ENCODE results near the gene TACC2.

Gene TACC2

DNA sequence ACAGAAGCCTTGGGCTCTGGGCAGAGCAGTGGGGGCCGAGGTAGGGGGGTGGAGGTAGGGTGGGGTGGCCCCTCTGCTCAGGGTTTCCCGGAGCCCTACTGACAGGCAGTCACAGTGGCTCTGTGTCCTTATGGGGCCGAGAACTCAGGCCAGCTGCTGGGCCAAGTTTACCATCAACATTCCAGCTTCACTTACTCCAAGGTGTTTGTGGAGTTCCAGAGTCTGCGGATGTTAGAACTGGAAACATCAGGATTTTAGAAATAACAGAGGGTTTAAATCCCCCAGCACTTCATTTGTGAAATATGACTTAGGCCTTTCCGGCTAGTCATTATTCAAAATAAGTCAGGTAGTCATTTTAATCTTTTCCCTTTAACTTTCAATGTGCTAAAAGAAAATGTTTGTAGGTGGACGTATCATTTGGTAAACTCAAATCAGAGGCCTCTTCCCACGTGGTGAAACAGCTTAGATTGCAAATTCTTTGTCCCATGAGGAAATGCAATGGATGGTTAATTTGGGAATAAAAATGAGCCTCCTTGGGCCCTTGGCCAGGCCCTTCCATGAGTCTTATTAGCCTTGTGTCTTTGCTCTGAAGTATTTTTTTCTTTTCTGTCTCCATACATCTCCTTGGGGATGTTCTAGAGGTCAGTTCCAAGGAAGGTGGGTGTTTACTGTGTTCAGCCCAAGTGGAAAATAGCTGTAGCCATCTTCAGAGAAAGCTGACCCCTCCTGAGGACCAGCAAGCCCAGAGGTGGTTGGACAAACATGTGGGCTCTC is 182.5 kb downstream of the TACC2 start:
- DNase-seq = no peak

- no peak for DNase-seq
Observed at GRCh38 chr10:122172361-122173008, 183.5 kb downstream of the TACC2 start.

GRCh38 chr10:122173337-122173736 is 184.4 kb downstream of the TACC2 start:
- no peak for DNase-seq

DNA sequence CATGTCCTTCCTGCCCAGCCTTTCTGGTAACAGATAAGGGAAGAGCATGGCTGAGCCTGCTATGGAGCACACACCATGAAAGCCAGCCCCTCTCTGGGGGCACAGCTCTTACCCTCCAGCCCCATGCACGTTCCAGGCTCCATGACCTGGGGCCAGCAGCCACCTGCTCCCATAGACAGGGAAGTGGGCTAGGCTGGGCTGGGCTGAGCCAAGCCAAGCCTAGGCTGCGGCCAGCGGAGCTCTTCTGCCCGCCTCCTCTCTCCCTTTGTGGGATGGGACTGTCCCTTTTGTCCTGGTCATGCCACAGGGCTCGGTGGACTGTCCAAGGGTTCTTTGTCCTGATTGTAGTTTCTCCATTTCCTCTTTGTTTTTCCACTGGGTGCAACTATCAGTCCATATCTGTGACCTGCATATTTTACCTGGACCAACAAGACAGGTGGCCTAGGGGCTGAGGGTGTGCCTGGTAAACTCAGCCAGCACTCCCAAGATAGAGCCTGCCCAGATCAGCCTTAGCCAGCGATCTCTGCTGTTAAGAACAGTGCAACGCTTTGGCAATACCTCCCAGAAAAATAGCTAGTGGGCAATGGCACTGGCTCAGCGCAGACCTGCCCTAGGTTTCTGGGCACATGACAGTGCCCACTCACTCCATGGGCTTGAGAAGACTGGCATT is 184.9 kb downstream of the TACC2 start:
- DNase-seq = no peak

- no peak for DNase-seq
Observed at GRCh38 chr10:122176232-122177213, 187.6 kb downstream of the TACC2 start.

DNA sequence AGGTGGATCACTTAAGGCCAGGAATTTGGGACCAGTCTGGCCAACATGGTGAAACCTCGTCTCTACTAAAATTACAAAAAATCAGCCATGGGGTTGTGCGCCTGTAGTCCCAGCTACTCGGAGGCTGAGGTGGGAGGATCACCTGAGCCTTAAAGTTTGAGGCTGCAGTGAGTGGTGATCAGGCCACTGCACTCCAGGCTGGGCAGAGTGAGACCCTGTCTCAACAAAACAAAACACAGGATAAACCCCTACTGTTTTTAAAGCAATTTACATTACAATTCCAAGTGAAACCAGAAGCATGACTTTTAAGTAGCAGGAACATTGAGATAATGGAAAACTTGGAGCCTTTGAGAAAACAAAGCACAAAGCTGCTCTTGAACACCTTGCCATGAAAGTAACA is 189.7 kb downstream of the TACC2 start:
- DNase-seq = no peak

GRCh38 chr10:122181041-122181732 is 192.2 kb downstream of the TACC2 start:
- DNase-seq = no peak

DNA sequence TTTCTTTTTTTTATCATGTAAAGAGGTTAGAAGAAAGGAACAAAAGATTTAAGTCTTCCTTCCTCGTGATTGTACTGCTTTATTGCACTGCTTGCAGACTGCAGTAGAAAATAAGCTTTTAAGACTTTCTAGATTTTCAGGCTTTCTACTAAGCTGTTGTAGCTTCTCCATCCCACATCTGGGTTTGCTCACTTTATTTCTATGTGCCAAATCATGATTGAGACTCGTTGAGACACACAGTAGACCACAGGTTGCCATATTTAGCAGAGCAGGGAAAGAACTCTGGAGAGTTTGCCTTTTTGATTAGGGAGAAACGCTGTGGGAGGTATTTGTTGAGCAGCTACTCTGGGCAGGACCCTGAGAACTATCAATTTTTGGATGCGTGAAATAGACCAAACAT is 192.9 kb downstream of the TACC2 start:
- DNase-seq = no peak

GRCh38 chr10:122182308-122182707 is 193.3 kb downstream of the TACC2 start:
- no peak for DNase-seq

DNA sequence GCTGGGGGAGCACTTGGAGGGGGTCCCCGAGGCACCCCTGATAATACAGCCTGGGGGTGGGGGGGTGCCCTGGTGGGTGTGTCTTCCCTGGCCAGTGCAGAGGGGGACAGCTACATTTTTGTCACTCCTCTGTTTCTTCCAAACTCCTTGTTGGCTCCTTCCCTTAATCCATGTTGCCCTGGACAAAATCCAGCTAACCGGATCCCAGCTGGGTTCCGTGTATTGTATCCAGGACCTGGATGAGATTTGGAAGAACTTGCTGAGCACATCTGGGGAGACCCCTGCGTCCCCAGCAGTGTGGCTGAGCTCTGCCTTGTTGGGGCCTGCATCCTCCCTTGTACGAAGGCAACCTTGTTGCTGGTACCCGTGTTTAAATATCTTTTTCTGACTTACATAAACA is 195.3 kb downstream of the TACC2 start:
- no peak for DNase-seq

DNA sequence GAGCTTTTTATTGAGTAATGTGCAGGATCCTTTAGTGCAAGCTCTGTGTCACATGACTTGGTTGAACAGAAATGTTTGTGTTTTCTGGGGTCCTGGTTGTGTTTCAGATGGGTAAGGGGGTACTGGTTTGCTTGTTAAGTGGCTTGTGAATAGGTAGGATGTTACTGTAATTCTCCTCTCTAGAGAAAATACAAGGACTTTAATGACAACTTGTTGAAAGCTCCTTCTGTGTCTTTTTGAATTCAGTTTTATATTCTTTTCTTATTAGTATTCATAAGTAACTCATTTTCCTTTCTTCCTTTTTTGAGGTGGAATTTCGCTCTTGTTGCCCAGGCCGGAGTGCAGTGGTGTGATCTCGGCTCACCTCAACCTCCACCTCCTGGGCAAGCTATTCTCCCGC is 196.7 kb downstream of the TACC2 start:
- no peak for DNase-seq

DNA sequence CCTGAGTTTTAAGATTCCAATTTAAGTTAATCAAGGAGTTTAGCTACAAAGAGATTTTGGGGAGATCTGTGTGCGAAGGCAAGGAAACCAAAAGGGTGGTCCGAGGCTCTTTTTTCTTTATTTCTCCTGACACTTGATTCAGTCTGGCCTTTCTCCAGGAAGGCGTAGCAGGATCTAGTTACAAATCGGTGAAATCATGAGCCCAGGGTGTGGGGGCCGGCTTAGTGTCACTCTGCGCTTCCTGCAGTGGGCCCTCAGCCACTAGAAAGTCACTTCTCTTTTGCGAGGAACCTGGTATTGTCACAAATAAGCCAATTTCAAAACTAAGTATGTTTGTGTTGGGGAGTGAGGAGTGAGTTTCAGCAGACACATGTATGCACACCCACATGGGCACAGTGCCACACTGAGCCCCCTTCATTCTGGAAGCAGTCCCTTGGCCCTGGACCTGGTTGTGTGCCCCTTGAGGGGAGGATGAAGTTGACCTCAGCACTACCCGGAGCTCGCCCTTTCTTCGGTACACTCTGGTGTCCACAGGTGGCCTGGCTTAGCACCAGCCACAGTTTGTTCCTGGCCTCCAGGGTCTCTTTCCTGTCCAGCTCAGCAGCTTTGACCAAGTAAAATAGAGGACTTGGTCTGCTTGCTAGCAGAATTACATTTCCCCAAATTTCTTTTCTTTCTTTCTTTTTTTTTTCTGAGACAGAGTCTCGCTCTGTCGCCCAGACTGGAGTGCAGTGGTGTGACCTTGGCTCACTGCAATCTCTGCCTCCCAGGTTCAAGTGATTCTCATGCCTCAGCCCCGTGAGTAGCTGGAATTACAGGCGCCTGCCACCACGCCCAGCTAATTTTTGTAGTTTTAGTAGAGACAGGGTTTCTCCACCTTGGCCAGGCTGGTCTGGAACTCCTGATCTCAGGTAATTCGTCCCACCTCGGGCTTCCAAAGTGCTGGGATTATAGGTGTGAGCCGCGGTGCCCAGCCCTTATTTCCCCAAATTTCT is 198.2 kb downstream of the TACC2 start:
- no peak for DNase-seq

DNA sequence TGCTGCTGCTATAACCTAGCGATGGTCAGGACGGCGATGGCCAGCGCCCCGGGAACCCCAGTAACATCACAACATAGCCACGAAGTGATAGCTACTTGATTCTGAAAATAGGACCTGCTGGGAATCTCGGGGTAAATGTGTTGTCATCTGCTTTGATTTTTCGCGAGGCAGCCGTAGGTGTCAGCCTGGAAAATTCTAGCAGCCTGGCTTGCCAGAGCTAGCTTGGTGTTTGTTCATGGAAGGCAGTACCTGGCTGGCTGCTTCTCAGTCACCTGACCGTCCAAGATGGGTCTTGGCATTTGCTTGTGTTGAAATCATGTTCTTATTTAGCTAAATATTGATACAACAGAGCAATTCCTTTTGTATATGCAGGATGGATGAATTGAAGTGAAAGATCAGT is 199.7 kb downstream of the TACC2 start:
- no peak for DNase-seq

GRCh38 chr10:122189185-122189584 is 200.2 kb downstream of the TACC2 start:
- no peak for DNase-seq

DNA sequence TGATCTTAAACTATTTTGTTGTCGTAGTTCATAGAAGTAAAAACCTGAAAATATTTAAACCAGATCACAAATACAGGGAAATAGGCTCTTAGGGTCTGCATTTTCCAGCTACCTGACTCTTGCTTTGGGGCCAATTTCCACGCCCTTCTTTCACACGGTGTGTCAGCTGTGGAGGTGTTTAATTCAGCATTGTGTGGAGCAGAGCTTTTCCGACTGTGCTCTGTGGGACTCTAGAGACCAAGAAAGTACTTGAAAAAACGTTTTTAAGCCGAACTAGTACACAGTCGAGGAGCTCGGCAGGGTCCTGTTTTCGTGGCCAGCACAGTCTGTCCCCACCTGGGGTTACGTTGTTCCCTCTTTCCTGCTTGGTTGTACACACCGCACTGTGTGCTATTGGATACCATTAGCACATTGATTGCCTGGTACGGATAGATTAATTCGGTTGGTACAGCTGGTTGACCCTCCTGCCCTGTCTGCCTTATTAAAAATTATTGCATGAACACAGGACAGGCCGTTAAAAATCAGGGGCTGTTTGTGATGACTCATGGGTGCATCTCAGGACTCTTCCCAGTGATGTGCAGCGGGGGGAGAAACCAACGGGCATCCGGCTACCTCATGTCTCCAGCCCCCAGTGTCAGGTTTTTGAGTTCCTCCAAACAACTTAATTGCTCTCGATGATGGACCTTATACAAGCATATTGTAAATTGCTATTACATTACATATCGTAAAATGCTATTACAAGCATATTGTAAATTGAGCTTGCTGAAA is 201.4 kb downstream of the TACC2 start:
- DNase-seq = no peak

- no peak for DNase-seq
Observed at GRCh38 chr10:122191936-122192541, 203.1 kb downstream of the TACC2 start.

DNA sequence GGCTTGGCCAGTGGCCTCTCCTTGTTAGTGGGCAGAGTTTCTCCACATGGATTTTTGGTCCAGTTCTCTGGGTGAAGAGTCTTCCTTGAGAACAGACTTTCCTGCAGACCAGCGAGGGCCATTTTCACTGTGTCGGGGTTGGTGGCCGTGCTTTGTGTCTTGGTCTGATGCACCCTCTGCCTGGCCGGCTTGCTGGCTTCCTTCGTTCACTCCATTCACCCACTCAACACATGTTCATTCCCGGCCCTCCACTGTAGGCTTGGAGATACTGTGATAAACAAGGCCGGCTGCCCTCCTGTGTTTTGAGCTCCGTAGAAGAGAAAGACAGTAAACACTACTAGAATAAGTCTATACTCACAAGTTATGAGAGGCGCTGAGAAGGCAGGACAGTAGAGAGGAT is 205.3 kb downstream of the TACC2 start:
- DNase-seq = no peak

- no peak for DNase-seq
Observed at GRCh38 chr10:122196218-122196617, 207.3 kb downstream of the TACC2 start.

DNA sequence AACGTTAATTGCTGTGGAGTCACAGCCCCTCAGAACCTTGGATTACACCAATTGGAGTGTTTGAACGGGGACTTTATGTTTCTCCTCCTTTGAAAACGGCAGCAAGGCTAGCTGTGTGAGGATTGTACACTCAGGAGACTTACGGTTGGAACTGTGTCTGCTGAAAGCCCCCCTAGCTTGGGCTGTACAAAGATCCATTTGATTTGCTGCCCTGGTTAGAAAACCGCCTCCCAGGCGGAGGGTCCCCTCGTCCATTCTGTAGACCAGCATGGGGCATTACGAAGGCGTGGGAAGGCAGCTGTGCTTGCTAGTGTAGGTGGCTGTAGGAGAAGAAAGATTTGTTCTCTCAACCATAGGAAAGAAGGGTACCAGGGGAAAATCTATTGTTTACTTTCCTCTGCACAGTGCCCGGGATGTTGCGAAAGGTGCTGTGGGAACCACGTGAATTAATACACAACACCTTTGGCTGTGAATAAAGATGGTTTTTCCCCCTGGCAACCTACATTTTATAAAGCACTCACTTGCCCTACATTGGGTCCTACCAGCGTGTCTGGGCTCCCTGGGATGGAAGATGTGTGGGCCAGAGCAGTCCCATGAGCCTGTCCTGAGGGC is 208.8 kb downstream of the TACC2 start:
- DNase-seq = no peak

Measured in T-helper 2 cell (primary cell).